H1 (cell line): ENCODE measurements around the gene ATP7A. TPM values are rescaled to one million over a fixed set of nuclear protein-coding genes. Genes with fewer than 3 reads are reported as not detected.

Experiments
- CTCF ChIA-PET: fragments of 300-600 bp; sonication (Branson Sonifier 250); formaldehyde crosslinking; loops from one replicate; lab custom pipeline; 2021; ENCODE audit not compliant: partially characterized antibody; lab: Charles Lee
- POLR2A ChIA-PET: fragments of 300-600 bp; sonication (Branson Sonifier 250); formaldehyde crosslinking; loops from one replicate; lab custom pipeline; 2021; ENCODE audit warnings: inconsistent platforms; ENCODE audit not compliant: partially characterized antibody; lab: Charles Lee
- DNase-seq, 2 experiments: peaks; one replicate each; pipeline versions ENCODE4 v3.0.0 to v3.0.0-alpha.2; 2010 to 2022; ENCODE audit warnings: low spot score in 2 of 2, low read depth in 1 of 2, mixed read lengths in 1 of 2
- FAIRE-seq: peaks from 2 replicates; lab custom pipeline; 2011; peaks lifted over from hg19 to GRCh38; lab: Jason Lieb, UNC
- H2AFZ ChIP-seq: 2 replicates; pipeline ENCODE4 v1.8.1; 2012; ENCODE audit warnings: low read length, inconsistent platforms
- H2AK5ac ChIP-seq: 2 replicates; pipeline ENCODE4 v1.6.1; 2013; ENCODE audit warnings: low read depth, low read length
- H2BK120ac ChIP-seq: replicated peaks from 2 replicates; pipeline ENCODE3; 2013; ENCODE audit warnings: low read depth, low read length, inconsistent platforms
- H2BK12ac ChIP-seq: 2 replicates; pipeline ENCODE4 v1.6.1; 2013; ENCODE audit warnings: low read depth, low read length
- H2BK15ac ChIP-seq: 2 replicates; pipeline ENCODE4 v1.6.1; 2013; ENCODE audit warnings: low read length
- H2BK20ac ChIP-seq: 2 replicates; pipeline ENCODE4 v1.6.1; 2013; ENCODE audit warnings: low read length
- H2BK5ac ChIP-seq: 2 replicates; pipeline ENCODE4 v1.6.1; 2013; ENCODE audit warnings: low read depth, low read length
- H3K14ac ChIP-seq: 2 replicates; pipeline ENCODE4 v1.6.1; 2013; ENCODE audit warnings: inconsistent platforms; ENCODE audit not compliant: insufficient read length
- H3K18ac ChIP-seq: 2 replicates; pipeline ENCODE4 v1.6.1; 2013; ENCODE audit warnings: low read length; ENCODE audit errors: extremely low read depth
- H3K23ac ChIP-seq: 2 replicates; pipeline ENCODE4 v1.6.1; 2013; ENCODE audit warnings: inconsistent platforms; ENCODE audit not compliant: insufficient read length
- H3K23me2 ChIP-seq: 2 replicates; pipeline ENCODE4 v1.6.1; 2013; ENCODE audit warnings: low read depth, low read length
- H3K27ac ChIP-seq: 2 replicates; pipeline ENCODE4 v1.6.1; 2011; ENCODE audit warnings: low read depth, low read length, inconsistent platforms
- H3K27me3 ChIP-seq, 4 experiments: replicated peaks in 1 of 4; 1 replicate in 1 of 4; 2 replicates in 3 of 4; pipeline versions ENCODE4 v1.6.1 to v1.8.1; 2011 to 2013; ENCODE audit warnings: low read length in 3 of 4, mild to moderate bottlenecking in 3 of 4, inconsistent platforms in 2 of 4, mixed read lengths in 2 of 4, moderate library complexity in 1 of 4; ENCODE audit not compliant: control insufficient read depth in 3 of 4, insufficient read depth in 3 of 4; ENCODE audit errors: extremely low read depth in 1 of 4
- H3K36me3 ChIP-seq, 4 experiments: 2 replicates each; pipeline versions ENCODE4 v1.6.1 to v1.8.1; 2011 to 2013; ENCODE audit warnings: mild to moderate bottlenecking in 4 of 4, low read length in 3 of 4, moderate library complexity in 2 of 4, control low read depth in 1 of 4, inconsistent platforms in 1 of 4; ENCODE audit not compliant: insufficient read depth in 4 of 4, control insufficient read depth in 2 of 4
- H3K4ac ChIP-seq: replicated peaks from 2 replicates; pipeline ENCODE3; 2013; ENCODE audit warnings: low read length, low read depth, mixed read lengths, inconsistent platforms; ENCODE audit not compliant: insufficient read length
- H3K4me1 ChIP-seq, 4 experiments: replicated peaks in 1 of 4; 1 replicate in 1 of 4; 2 replicates in 3 of 4; pipeline versions ENCODE4 v1.6.1 to v1.8.1; 2011 to 2013; ENCODE audit warnings: low read length in 3 of 4, inconsistent platforms in 2 of 4, mixed read lengths in 1 of 4; ENCODE audit not compliant: insufficient read depth in 4 of 4, control insufficient read depth in 3 of 4
- H3K4me2 ChIP-seq, 2 experiments: 2 replicates each; pipeline versions ENCODE4 v1.6.1 to v1.8.1; 2011 to 2013; ENCODE audit warnings: low read depth in 2 of 2, low read length in 2 of 2, control low read depth in 1 of 2, inconsistent platforms in 1 of 2, mild to moderate bottlenecking in 1 of 2; ENCODE audit not compliant: insufficient read depth in 1 of 2
- H3K4me3 ChIP-seq, 4 experiments: fragments of 200-600, 300-600 bp in 1 of 4; sonication (generic), shearing (Covaris generic), sonication (Bioruptor Twin) in 1 of 4; 2 replicates each; pipeline versions ENCODE4 v1.5.1 to v1.8.1; 2011 to 2016; ENCODE audit warnings: low read length in 4 of 4, low read depth in 3 of 4, control low read depth in 2 of 4, inconsistent platforms in 2 of 4, mild to moderate bottlenecking in 2 of 4, mixed read lengths in 1 of 4, moderate library complexity in 1 of 4; ENCODE audit not compliant: insufficient read depth in 2 of 4; ENCODE audit errors: extremely low read depth in 1 of 4
- H3K56ac ChIP-seq: replicated peaks from 2 replicates; pipeline ENCODE3; 2013; ENCODE audit warnings: low read depth, mild to moderate bottlenecking, mixed read lengths, low read length, inconsistent platforms; ENCODE audit not compliant: insufficient read length
- H3K79me1 ChIP-seq: 2 replicates; pipeline ENCODE4 v1.6.1; 2013; ENCODE audit warnings: low read depth, low read length, control low read depth
- H3K79me2 ChIP-seq, 2 experiments: 2 replicates each; pipeline versions ENCODE4 v1.6.1 to v1.8.1; 2012 to 2013; ENCODE audit warnings: low read length in 2 of 2, mild to moderate bottlenecking in 2 of 2, inconsistent platforms in 1 of 2; ENCODE audit not compliant: insufficient read depth in 2 of 2, control insufficient read depth in 1 of 2
- H3K9ac ChIP-seq, 4 experiments: replicated peaks in 1 of 4; 1 replicate in 1 of 4; 2 replicates in 3 of 4; pipeline versions ENCODE4 v1.6.1 to v1.8.1; 2011 to 2013; ENCODE audit warnings: low read depth in 3 of 4, low read length in 3 of 4, control low read depth in 2 of 4, mild to moderate bottlenecking in 2 of 4, moderate library complexity in 2 of 4, inconsistent platforms in 1 of 4; ENCODE audit errors: extremely low read depth in 1 of 4
- H3K9me3 ChIP-seq, 2 experiments: 2 replicates each; pipeline versions ENCODE4 v1.6.1 to v1.8.1; 2012 to 2013; ENCODE audit warnings: mild to moderate bottlenecking in 2 of 2, moderate library complexity in 2 of 2, control low read depth in 1 of 2, inconsistent platforms in 1 of 2, low read depth in 1 of 2, low read length in 1 of 2, mixed read lengths in 1 of 2; ENCODE audit not compliant: insufficient read depth in 2 of 2
- H4K20me1 ChIP-seq, 2 experiments: replicated peaks in 1 of 2; 2 replicates each; pipeline versions ENCODE3 to v1.8.1; 2011 to 2013; ENCODE audit warnings: inconsistent platforms in 2 of 2, low read length in 2 of 2, mild to moderate bottlenecking in 1 of 2; ENCODE audit not compliant: insufficient read depth in 2 of 2, control insufficient read depth in 1 of 2
- H4K5ac ChIP-seq: 2 replicates; pipeline ENCODE4 v1.6.1; 2013; ENCODE audit warnings: low read length, low read depth, mixed read lengths, inconsistent platforms; ENCODE audit not compliant: insufficient read length
- H4K8ac ChIP-seq: 2 replicates; pipeline ENCODE4 v1.8.0; 2013; ENCODE audit warnings: mild to moderate bottlenecking, moderate library complexity, low read length, inconsistent platforms; ENCODE audit not compliant: insufficient read depth; ENCODE audit errors: extremely low read depth
- H4K91ac ChIP-seq: replicated peaks from 2 replicates; pipeline ENCODE3; 2013; ENCODE audit warnings: low read length, mixed read lengths, inconsistent platforms; ENCODE audit not compliant: insufficient read length
- CBX5 ChIP-seq: fragments of 300-800, 300-1000 bp; sonication (generic); IDR thresholded peaks from 2 replicates; pipeline ENCODE4 v1.7.1; 2016; ENCODE audit warnings: antibody characterized with exemption, low read length, low read depth
- CBX8 ChIP-seq: fragments of 300-800, 300-1000 bp; sonication (generic); IDR thresholded peaks from 2 replicates; pipeline ENCODE4 v1.7.1; 2016; ENCODE audit warnings: low read depth, low read length, borderline replicate concordance
- CEBPB ChIP-seq: IDR thresholded peaks from 2 replicates; pipeline ENCODE4 v1.6.1; 2012; ENCODE audit warnings: low read depth, low read length
- CREB1 ChIP-seq: IDR thresholded peaks from 2 replicates; pipeline ENCODE4 v1.6.1; 2012; ENCODE audit warnings: inconsistent platforms
- FOSL1 ChIP-seq: IDR thresholded peaks from 2 replicates; pipeline ENCODE4 v1.6.1; 2011; ENCODE audit warnings: mild to moderate bottlenecking, low read depth, low read length, moderate library complexity; ENCODE audit not compliant: insufficient read depth
- KDM4A ChIP-seq: IDR thresholded peaks from one replicate; pipeline ENCODE4 v1.7.1; 2012; ENCODE audit warnings: low read depth, mild to moderate bottlenecking, moderate library complexity, low read length, inconsistent platforms; ENCODE audit not compliant: severe bottlenecking
- PHF8 ChIP-seq: fragments of 200-600 bp; sonication (generic); conservative IDR thresholded peaks from 2 replicates; pipeline ENCODE4 v1.7.1; 2012; ENCODE audit warnings: low read depth, mild to moderate bottlenecking, inconsistent platforms, low read length, moderate library complexity
- WGBS, 2 experiments: shearing (Covaris generic) in 1 of 2; methylation state at CpG; one replicate each; pipeline versions ENCODE4 v1.1.6 to v1.1.7; 2013 to 2015; ENCODE audit warnings: low lambda C conversion rate in 2 of 2, mixed read lengths in 2 of 2, inconsistent platforms in 1 of 2, low coverage in 1 of 2, missing lambda C conversion rate in 1 of 2; ENCODE audit not compliant: insufficient replicate concordance in 2 of 2, insufficient coverage in 1 of 2, insufficient read length in 1 of 2; ENCODE audit errors: extremely low coverage in 1 of 2, missing lambda C conversion rate in 1 of 2; 5-methylcytosine and 5-hydroxymethylcytosine counted together
- polyA plus RNA-seq, 7 experiments: library from polyadenylated mRNA; depleted of rRNA in 3 of 7; stranded (reverse) in 5 of 7; unstranded in 2 of 7; fragments of >200 nt in 5 of 7; fragments of 200-250 nt in 2 of 7; gene quantifications; 1 replicate in 5 of 7; 2 replicates in 1 of 7; 4 replicates in 1 of 7; pipeline versions ENCODE4 v1.2.1 to v1.2.3, GENCODE V29; 2011 to 2013; ENCODE audit warnings: missing spikeins in 2 of 7, mixed read lengths in 2 of 7
- total RNA-seq: library from RNA; stranded (reverse); fragmentation: NEBNext Ultra II Directional; extraction: Animal tissue kit (Norgen Biotek cat#: 25700); gene quantifications from 2 replicates; pipeline ENCODE4 v1.2.1, GENCODE V29; 2021

The ATP7A gene
- total and polyA plus RNA-seq, 2 of the 8 experiments (the other 6 are each of a cell fraction or from before 2014, with no cell fraction given) = 0.73 to 2.8 TPM

- H3K27ac ChIP-seq = no peak overlapping the region
- ChIA-PET POLR2A (no interaction called here), CTCF (no interaction called here)
- no peak overlapping the region for H2AK5ac ChIP-seq
- no peak overlapping the region for H3K56ac ChIP-seq
- FAIRE-seq = no peak
- no peak overlapping the region for H3K4ac ChIP-seq
- no peaks in the 10 kb centered on the region for H3K4me1 ChIP-seq
- no peak overlapping the region for H2BK20ac ChIP-seq
- TF ChIP-seq PHF8 (no peak), CBX5 (no peak), FOSL1 (no peak), KDM4A (no peak), CEBPB (no peak), CBX8 (no peak), CREB1 (no peak)
- no peaks in the 10 kb centered on the region for H3K23me2 ChIP-seq
- no peak overlapping the region for H3K9ac ChIP-seq
- no peak overlapping the region for H4K8ac ChIP-seq
- WGBS, 2 experiments = 93% methylated on average over 1 of the region's 1 CpG; no CpG with 5 or more reads in 1 of the 2 experiments
- no peak overlapping the region for H2BK120ac ChIP-seq
- H3K23ac ChIP-seq = no peak overlapping the region
- no peaks in the 10 kb centered on the region for H4K20me1 ChIP-seq
- no peak for DNase-seq
- H3K4me3 ChIP-seq = no peak overlapping the region
- no peak overlapping the region for H2BK15ac ChIP-seq
- H3K14ac ChIP-seq = no peak overlapping the region
- no peak overlapping the region for H4K5ac ChIP-seq
- H2AFZ ChIP-seq = no peak overlapping the region
- no peaks in the 10 kb centered on the region for H3K27me3 ChIP-seq
- no peak overlapping the region for H4K91ac ChIP-seq
- no peak overlapping the region for H3K4me2 ChIP-seq
- H3K79me2 ChIP-seq = no peaks in the 10 kb centered on the region
- H2BK5ac ChIP-seq = no peak overlapping the region
- H3K36me3 ChIP-seq = no peaks in the 10 kb centered on the region
- no peak overlapping the region for H3K18ac ChIP-seq
- no peaks in the 10 kb centered on the region for H3K9me3 ChIP-seq
- no peak overlapping the region for H2BK12ac ChIP-seq
- no peaks in the 10 kb centered on the region for H3K79me1 ChIP-seq
Measured at GRCh38 chrX:77977518-77977917, 67.0 kb downstream of the ATP7A start.
